ENCODE measurements around the gene TPD52L2. TPM values are rescaled to one million over a fixed set of nuclear protein-coding genes. Genes with fewer than 3 reads are reported as not detected.

The TPD52L2 gene
- 98.8 and 103 TPM in 2 replicates for total RNA-seq

GRCh38 chr20:63864978-63865640, at the start of gene TPD52L2:
TSS of gene TPD52L2 (plus strand) at chr20:63865270. CDS start at chr20:63865366, 96 bp downstream.

GRCh38 chr20:63830841-63831588, 34.1 kb upstream of the TPD52L2 start, which contains the start of gene ZBTB46:
TSS of gene ZBTB46 (minus strand) at chr20:63831264. CDS start at chr20:63790757, 40,507 bp downstream.

DNA sequence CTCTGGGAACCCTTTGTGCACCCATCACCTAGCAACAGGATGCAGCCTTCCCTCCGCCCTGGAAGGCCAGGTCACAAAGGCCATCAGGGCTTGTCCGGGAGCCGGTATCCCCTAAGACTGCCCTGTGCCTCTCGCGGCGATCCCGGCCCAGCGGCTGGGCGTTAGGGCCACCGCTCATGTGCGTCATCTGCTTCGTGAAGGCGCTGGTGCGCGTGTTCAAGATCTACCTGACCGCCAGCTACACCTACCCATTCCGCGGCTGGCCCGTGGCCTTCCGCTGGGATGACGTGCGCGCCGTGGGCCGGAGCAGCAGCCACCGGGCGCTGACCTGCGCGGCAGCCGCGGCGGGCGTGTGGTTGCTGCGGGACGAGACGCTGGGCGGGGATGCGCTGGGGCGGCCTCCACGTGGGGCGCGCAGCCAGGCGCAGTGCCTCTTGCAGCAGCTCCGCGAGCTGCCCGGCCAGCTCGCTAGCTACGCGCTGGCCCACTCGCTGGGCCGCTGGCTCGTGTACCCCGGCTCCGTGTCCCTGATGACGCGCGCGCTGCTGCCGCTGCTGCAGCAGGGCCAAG, 3.6 kb upstream of the TPD52L2 start, which contains the start of gene ABHD16B:
Gene ABHD16B (plus strand): TSS at position 134 of the 570 bp plus-strand sequence. CDS start 43 bp downstream, at position 177.

GRCh38 chr20:63894358-63895201, 29.5 kb downstream of the TPD52L2 start, which contains the start of gene DNAJC5:
TSS of gene DNAJC5 (plus strand) at chr20:63895126. CDS start at chr20:63928346, 33,220 bp downstream.

Small RNA genes within 50 kb of the gene (small RNA-seq; reads per million reads assigned to genes)
- gene MIR941-2 = not detected
- not detected for gene MIR941-4
- gene MIR941-5 = not detected
- gene RNU1-134P = 2.2 reads per million, percentile 82 among the genes with 10 or more reads in this experiment

Other genes with a start within 250 kb of the TPD52L2 start
- 6.6 and 12.1 TPM in 2 replicates for gene GMEB2, start 238.2 kb upstream of the TPD52L2 start, total RNA-seq
- gene STMN3, start 211.8 kb upstream of the TPD52L2 start, total RNA-seq = 8.8 and 15.1 TPM in 2 replicates
- gene RTEL1, start 207.0 kb upstream of the TPD52L2 start, total RNA-seq = 11.8 and 18.2 TPM in 2 replicates
- gene TNFRSF6B, start 168.6 kb upstream of the TPD52L2 start, total RNA-seq = 8.2 and 10.7 TPM in 2 replicates
- 23.5 and 29.7 TPM in 2 replicates for gene ARFRP1, start 157.3 kb upstream of the TPD52L2 start, total RNA-seq
- gene ZGPAT, start 157.2 kb upstream of the TPD52L2 start, total RNA-seq = 15.1 and 19.4 TPM in 2 replicates
- 2.2 and 2.9 TPM in 2 replicates for gene LIME1, start 128.6 kb upstream of the TPD52L2 start, total RNA-seq
- 22.0 and 34.0 TPM in 2 replicates for gene SLC2A4RG, start 125.5 kb upstream of the TPD52L2 start, total RNA-seq
- under 0.01 and 0.98 TPM in 2 replicates for gene ZBTB46, start 34.0 kb upstream of the TPD52L2 start, total RNA-seq
- not detected in 2 replicates for gene ABHD16B, start 3.8 kb upstream of the TPD52L2 start, total RNA-seq
- gene DNAJC5, start 29.9 kb downstream of the TPD52L2 start, total RNA-seq = 31.2 and 45.4 TPM in 2 replicates
- 22.3 and 26.1 TPM in 2 replicates for gene UCKL1, start 91.1 kb downstream of the TPD52L2 start, total RNA-seq
- 8.1 and 8.8 TPM in 2 replicates for gene ZNF512B, start 104.7 kb downstream of the TPD52L2 start, total RNA-seq
- 0.37 and 1.8 TPM in 2 replicates for gene SAMD10, start 114.4 kb downstream of the TPD52L2 start, total RNA-seq
- gene PRPF6, start 115.9 kb downstream of the TPD52L2 start, total RNA-seq = 52.9 and 57.7 TPM in 2 replicates
- 0.73 and 0.98 TPM in 2 replicates for gene C20orf204, start 170.9 kb downstream of the TPD52L2 start, total RNA-seq
- gene SOX18, start 184.4 kb downstream of the TPD52L2 start, total RNA-seq = not detected in 2 replicates
- 6.5 and 13.2 TPM in 2 replicates for gene TCEA2, start 197.9 kb downstream of the TPD52L2 start, total RNA-seq
- 5.5 and 9.0 TPM in 2 replicates for gene RGS19, start 214.2 kb downstream of the TPD52L2 start, total RNA-seq
- 0.20 and 0.37 TPM in 2 replicates for gene OPRL1, start 214.8 kb downstream of the TPD52L2 start, total RNA-seq
- gene LKAAEAR1, start 219.1 kb downstream of the TPD52L2 start, total RNA-seq = 0.20 TPM in 1 of 2 replicates, not detected in the other
- gene NPBWR2, start 242.3 kb downstream of the TPD52L2 start, total RNA-seq = not detected in 2 replicates